ENCODE measurements around the gene RCBTB2.

RCBTB2 gene

GRCh38 chr13:48492096-48492440, 40.8 kb downstream of the RCBTB2 start:
- TF ChIP-seq REST (IDR thresholded peaks at IDR 0.05; ENCODE audit: low read depth), result no peak
- no peak for TF ChIP-seq FOXM1 (IDR thresholded peaks at IDR 0.05; ENCODE audit: borderline replicate concordance, low read depth)

- TF ChIP-seq EP300 (IDR thresholded peaks at IDR 0.05; ENCODE audit: borderline replicate concordance) (no peak), CREB1 (IDR thresholded peaks at IDR 0.05; ENCODE audit: low read depth) (no peak), MAX (IDR thresholded peaks at IDR 0.05) (no peak)
Measured at GRCh38 chr13:48491423-48492095, 41.3 kb downstream of the RCBTB2 start.

- TF ChIP-seq TCF12 (IDR thresholded peaks at IDR 0.05; ENCODE audit: low read depth) (no peak), EGR1 (IDR thresholded peaks at IDR 0.05) (no peak), CREB1 (IDR thresholded peaks at IDR 0.05; ENCODE audit: low read depth) (no peak), USF1 (IDR thresholded peaks at IDR 0.05) (no peak), REST (IDR thresholded peaks at IDR 0.05; ENCODE audit: low read depth) (no peak), TAF1 (IDR thresholded peaks at IDR 0.05; ENCODE audit: low read depth) (no peak), NFIC (IDR thresholded peaks at IDR 0.05) (no peak)
Measured at GRCh38 chr13:48490241-48490640, 42.6 kb downstream of the RCBTB2 start.

- no peak for TF ChIP-seq RAD21 (IDR thresholded peaks at IDR 0.05; ENCODE audit: low read depth)
Measured at GRCh38 chr13:48489666-48490065, 43.2 kb downstream of the RCBTB2 start.

- no peak for TF ChIP-seq YY1 (IDR thresholded peaks at IDR 0.05; ENCODE audit: low read depth)
- no peak for TF ChIP-seq CEBPB (IDR thresholded peaks at IDR 0.05)
- TF ChIP-seq TAF1 (IDR thresholded peaks at IDR 0.05; ENCODE audit: low read depth), result no peak
- TF ChIP-seq USF1 (IDR thresholded peaks at IDR 0.05), result no peak
- TF ChIP-seq EGR1 (IDR thresholded peaks at IDR 0.05), result no peak
- no peak for TF ChIP-seq TEAD4 (IDR thresholded peaks at IDR 0.05)
Measured at GRCh38 chr13:48488995-48489394, 43.9 kb downstream of the RCBTB2 start.

GRCh38 chr13:48487968-48488367, 44.9 kb downstream of the RCBTB2 start:
- TF ChIP-seq EP300 (IDR thresholded peaks at IDR 0.05; ENCODE audit: borderline replicate concordance) (no peak), USF1 (IDR thresholded peaks at IDR 0.05) (no peak), CREB1 (IDR thresholded peaks at IDR 0.05; ENCODE audit: low read depth) (no peak), REST (IDR thresholded peaks at IDR 0.05; ENCODE audit: low read depth) (no peak), TAF1 (IDR thresholded peaks at IDR 0.05; ENCODE audit: low read depth) (no peak), CEBPB (IDR thresholded peaks at IDR 0.05) (no peak), ZBTB7A (IDR thresholded peaks at IDR 0.05; ENCODE audit: low read depth) (no peak), EGR1 (IDR thresholded peaks at IDR 0.05) (no peak), YY1 (IDR thresholded peaks at IDR 0.05; ENCODE audit: low read depth) (no peak), NFIC (IDR thresholded peaks at IDR 0.05) (no peak), TEAD4 (IDR thresholded peaks at IDR 0.05) (no peak), FOXM1 (IDR thresholded peaks at IDR 0.05; ENCODE audit: borderline replicate concordance, low read depth) (no peak), TCF12 (IDR thresholded peaks at IDR 0.05; ENCODE audit: low read depth) (no peak), MAX (IDR thresholded peaks at IDR 0.05) (no peak), RAD21 (IDR thresholded peaks at IDR 0.05; ENCODE audit: low read depth) (no peak)

All from Ishikawa (cell line).